Measurements from ENCODE around the gene DFFA.
"Not testable (repeated sequence)": the region's sequence is repeated elsewhere in the genome, so short reads cannot be mapped to it uniquely, and the experiment has no call there.

DFFA gene

DNA sequence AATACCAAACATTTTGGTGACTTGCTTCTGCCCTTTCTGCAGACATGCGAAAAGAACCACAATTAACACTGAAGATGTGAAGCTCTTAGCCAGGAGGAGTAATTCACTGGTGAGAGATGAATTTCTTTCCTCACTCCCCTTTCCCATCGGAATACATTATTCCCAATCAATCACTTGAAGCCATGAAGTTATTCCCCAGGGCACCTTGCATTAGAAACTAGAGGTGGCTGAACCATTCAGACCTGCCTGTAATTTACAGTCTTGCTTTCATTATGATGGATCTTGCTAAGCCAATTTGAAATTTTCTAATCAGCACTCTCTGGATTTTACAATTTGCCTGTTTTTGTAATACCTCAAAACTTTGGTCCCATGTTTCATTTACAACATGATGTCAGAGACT is 32.0 kb downstream of the DFFA start:
- H3K27me3 Mint-ChIP-seq = no peaks in the 10 kb centered on the region
- no peak for DNase-seq
- no peaks in the 10 kb centered on the region for H3K4me1 Mint-ChIP-seq
- H3K9me3 Mint-ChIP-seq = no peaks in the 10 kb centered on the region
- H3K4me3 Mint-ChIP-seq = no peak overlapping the region
- CTCF ChIA-PET = no interaction called here
- H3K27ac Mint-ChIP-seq = no peak overlapping the region
- no peaks in the 10 kb centered on the region for H3K36me3 Mint-ChIP-seq

DNA sequence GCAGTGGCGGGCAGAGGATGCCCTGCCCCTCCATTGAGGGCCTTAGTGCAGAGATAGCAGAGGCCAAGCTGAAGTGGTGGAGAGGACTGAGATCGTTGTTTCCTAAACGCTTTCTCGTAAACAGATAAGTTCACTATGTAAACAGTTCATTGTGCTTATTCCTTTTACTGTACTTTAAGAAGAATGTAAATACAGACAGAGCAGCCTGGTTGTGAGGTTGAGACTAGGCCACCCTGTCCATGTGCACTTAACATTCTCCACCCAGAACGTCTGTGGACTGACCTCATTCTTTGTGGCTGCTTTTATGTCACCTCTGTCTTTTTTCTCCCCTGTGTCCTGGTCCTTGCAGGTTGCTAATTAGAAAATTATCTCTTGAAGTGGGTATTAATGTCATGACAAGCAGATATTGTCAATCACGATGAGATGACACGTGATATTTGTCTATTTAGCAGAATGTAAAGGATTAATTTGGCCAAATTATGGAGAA is 33.6 kb downstream of the DFFA start:
- Mint-ChIP-seq H3K27ac (no peak overlapping the region), H3K36me3 (no peaks in the 10 kb centered on the region), H3K9me3 (no peaks in the 10 kb centered on the region), H3K27me3 (no peaks in the 10 kb centered on the region), H3K4me3 (no peak overlapping the region), H3K4me1 (no peaks in the 10 kb centered on the region)
- no peak for DNase-seq
- CTCF ChIA-PET = no interaction called here

DNA sequence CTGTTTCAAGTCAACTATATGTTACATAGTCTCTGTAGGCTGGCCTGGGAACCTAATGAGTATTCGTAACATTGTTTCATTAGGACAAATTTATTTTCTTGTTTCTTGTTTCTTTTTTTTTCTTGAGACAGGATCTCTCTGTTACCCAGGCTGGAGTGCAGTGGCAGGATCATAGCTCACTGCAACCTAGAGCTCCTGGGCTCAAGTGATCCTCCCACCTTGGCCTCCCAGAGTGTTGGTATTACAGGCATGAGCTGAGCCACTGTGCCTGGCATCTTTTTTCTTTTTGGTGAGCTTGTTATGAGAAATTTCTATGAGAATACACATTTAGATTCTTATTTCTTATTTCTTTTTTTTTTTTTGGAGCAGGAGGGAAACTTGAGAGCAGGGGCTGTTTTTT is 35.3 kb downstream of the DFFA start:
- Mint-ChIP-seq H3K27ac (no peak overlapping the region), H3K9me3 (no peaks in the 10 kb centered on the region), H3K36me3 (no peaks in the 10 kb centered on the region), H3K4me3 (no peak overlapping the region), H3K27me3 (no peaks in the 10 kb centered on the region), H3K4me1 (peaks cover 6% of the 10 kb centered on the region)
- CTCF ChIA-PET = interaction anchor here (1.7 kb wide), 1 partner anchor 57 kb away, joined by 10 read pairs; no protein-coding TSS in a partner anchor
- DNase-seq = no peak

DNA sequence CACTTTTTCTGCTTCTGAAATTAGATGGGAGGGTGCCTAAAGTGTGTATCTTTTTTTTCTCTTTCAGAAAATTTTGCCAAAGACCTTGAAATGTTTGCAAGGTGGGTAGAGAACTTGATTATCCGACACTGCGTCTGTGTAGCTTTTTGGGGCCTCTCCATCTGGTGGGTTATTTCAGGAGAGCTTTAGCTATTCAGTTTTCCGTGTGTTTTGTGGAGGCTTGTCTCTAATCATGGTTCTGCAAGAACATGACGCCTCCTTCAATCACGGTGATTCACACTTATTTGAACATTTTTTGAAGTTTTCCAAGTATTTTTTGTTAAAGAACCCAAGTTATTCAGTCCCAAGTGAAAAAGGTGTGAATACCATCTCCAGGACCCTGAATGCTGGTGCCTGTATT is 37.7 kb downstream of the DFFA start:
- Mint-ChIP-seq H3K36me3 (no peaks in the 10 kb centered on the region), H3K4me3 (no peak overlapping the region), H3K27me3 (no peaks in the 10 kb centered on the region), H3K4me1 (peaks cover 22% of the 10 kb centered on the region), H3K9me3 (no peaks in the 10 kb centered on the region), H3K27ac (no peak overlapping the region)
- no peak for DNase-seq
- CTCF ChIA-PET = interaction anchor here (3.7 kb wide), 1 partner anchor 60 kb away, joined by 13 read pairs; no protein-coding TSS in a partner anchor

DNA sequence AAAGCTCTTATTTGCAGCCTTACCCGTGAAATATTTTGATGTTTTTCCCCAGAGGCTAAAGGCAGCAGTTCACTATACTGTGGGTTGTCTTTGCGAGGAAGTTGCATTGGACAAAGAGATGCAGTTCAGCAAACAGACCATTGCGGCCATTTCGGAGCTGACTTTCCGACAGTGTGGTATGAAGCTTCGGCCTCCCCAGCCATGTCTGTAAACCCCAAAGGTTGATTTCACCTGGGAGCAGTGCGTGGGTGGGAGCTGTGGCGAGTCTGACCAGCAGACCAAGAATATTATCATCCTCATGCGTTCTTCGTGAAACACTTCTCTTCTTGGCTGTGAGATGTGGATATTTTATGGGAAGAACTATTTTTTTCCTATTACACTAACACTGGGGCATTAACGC is 38.5 kb downstream of the DFFA start:
- H3K27me3 Mint-ChIP-seq = no peaks in the 10 kb centered on the region
- CTCF ChIA-PET = interaction anchor here (3.7 kb wide), 1 partner anchor 61 kb away, joined by 13 read pairs; no protein-coding TSS in a partner anchor
- no peaks in the 10 kb centered on the region for H3K9me3 Mint-ChIP-seq
- peaks cover 29% of the 10 kb centered on the region for H3K4me1 Mint-ChIP-seq
- no peak overlapping the region for H3K4me3 Mint-ChIP-seq
- H3K27ac Mint-ChIP-seq = no peak overlapping the region
- DNase-seq = no peak
- H3K36me3 Mint-ChIP-seq = no peaks in the 10 kb centered on the region

DNA sequence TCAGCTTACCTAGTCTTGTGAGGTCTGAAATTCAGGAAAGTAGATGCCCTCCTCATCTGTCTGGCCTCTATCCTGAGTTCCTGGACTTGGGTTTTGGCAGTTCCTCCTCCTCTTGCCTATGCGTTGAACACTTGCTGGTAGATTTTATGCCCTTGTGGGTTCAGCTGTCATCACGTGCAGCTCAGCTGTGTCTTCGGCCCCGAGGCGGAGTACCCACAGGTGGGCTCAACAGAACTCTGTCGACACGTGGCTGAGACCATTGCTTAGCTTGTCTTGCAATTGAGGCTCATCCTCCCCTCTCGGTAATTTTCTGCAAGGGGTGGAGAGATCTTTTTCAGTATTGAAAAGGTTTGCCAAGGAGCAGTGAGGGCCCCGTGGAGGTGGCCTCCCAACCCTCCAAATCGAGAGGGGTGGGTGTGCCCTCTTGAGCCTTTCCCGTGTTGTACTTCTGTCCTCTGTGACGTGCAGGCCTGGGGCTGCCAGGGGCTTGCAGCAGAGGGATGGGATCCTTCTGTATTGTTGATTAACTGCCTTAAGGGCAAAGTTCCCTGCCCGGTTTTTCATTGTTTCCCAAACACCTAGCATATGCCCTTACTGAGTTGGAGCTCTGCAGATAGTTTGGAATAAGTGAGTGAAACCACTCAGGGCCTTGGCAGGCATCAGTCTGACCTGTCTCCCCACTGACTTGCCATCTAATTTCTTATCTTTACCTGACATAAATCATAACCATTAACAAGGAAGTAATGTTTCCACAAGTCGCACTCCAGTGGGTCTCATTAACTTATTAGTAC is 39.2 kb downstream of the DFFA start:
- H3K27me3 Mint-ChIP-seq = no peaks in the 10 kb centered on the region
- no peaks in the 10 kb centered on the region for H3K36me3 Mint-ChIP-seq
- DNase-seq = no peak
- H3K4me1 Mint-ChIP-seq = peaks cover 29% of the 10 kb centered on the region
- H3K4me3 Mint-ChIP-seq = no peak overlapping the region
- CTCF ChIA-PET = interaction anchor here (3.7 kb wide), 1 partner anchor 62 kb away, joined by 13 read pairs; no protein-coding TSS in a partner anchor
- H3K27ac Mint-ChIP-seq = no peak overlapping the region
- H3K9me3 Mint-ChIP-seq = no peaks in the 10 kb centered on the region

DNA sequence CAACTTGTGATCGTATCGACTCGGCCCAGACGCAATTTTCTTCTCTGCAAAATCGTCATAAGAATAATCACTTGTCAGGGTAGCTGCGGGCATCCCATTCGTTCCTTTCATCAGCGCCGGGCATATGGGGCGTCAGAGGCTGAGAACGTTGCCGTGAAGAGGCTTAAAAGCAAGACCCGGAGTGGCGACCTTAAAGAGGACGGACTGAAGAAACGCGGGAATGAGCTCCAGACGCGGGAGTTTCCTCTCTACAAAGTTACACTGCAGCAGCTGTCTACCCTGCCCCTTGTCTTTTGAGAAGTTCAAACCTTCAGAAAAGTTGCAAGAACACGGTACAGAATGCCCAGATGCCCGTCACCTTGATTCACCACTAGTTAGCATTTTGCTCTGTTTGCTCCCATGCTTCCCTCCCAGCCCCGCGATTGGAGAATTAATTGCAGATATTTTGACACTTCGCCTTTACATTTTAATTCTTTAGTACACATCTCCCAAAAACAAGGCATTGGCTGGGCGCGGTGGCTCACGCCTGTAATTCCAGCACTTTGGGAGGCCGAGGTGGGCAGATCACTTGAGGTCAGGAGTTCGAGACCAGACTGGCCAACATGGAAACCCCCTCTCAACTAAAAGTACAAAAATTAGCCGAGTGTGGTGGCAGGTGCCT is 41.1 kb downstream of the DFFA start:
- H3K36me3 Mint-ChIP-seq = no peaks in the 10 kb centered on the region
- DNase-seq = no peak
- H3K27ac Mint-ChIP-seq = peak overlapping the region; percentile 73
- CTCF ChIA-PET = interaction anchor here (1.5 to 4.1 kb wide), 5 partner anchors 31 to 67 kb away, joined by 3 to 106 read pairs (median 11); partner anchors contain the start of gene PGD
- peak overlapping the region; percentile 72 for H3K4me3 Mint-ChIP-seq
- H3K4me1 Mint-ChIP-seq = peaks cover 33% of the 10 kb centered on the region
- no peaks in the 10 kb centered on the region for H3K9me3 Mint-ChIP-seq
- H3K27me3 Mint-ChIP-seq = no peaks in the 10 kb centered on the region

DNA sequence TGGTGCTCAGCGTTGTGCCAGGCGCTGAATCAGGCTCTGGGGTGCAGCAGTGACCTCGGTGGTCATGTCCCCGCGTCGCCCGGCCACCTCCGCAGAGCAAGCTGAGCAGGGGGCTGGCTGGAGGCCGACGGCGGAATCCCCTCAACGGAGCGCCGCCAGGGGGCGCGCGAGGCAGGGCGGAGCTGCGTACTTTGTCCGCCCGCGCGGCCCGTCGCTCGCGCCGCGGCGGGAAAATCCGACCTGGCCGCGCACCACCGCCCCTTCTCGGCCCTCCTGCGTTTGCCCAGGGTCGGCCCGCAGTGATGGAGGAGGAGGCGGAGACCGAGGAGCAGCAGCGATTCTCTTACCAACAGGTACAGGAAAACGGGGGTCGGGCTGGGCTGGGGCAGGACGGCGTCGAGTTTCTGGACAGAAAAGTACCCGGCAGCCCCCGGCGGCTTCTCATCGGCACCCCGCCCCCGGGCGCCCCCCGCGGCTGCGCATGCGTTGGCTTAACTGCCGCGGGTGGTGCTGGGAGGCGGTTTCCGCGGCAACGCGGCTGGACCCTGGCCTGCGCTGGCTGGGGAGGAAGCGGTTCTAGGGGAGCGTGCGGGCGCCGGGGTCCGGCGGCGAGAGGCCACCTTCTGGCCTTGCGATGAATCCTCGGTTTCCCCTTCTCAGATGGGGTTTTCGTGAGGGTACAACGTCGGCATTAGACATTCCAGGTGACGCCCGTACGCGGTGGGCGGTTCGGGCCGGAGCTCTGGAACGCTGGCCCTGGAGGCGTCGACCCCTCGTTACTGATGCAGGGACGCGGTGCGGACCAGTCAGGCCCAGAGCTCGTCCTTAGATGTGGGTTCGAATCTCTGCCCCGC is 41.9 kb downstream of the DFFA start, which contains the start of gene CENPS:
Gene CENPS (plus strand): TSS at position 218 of the 854 bp plus-strand sequence. CDS start 85 bp downstream, at position 303.
- Mint-ChIP-seq H3K9me3 (no peaks in the 10 kb centered on the region), H3K4me3 (peak within 1 kb of the TSS; percentile 72), H3K4me1 (peaks cover 33% of the 10 kb centered on the region), H3K27me3 (no peaks in the 10 kb centered on the region), H3K36me3 (no peaks in the 10 kb centered on the region), H3K27ac (peak within 1 kb of the TSS; percentile 88)
- peak; percentile 84 for DNase-seq
- CTCF ChIA-PET = interaction anchor here (1.0 to 4.1 kb wide), 10 partner anchors 13 to 220 kb away, joined by 3 to 106 read pairs (median 4); partner anchors contain the start of genes KIF1B and PGD

DNA sequence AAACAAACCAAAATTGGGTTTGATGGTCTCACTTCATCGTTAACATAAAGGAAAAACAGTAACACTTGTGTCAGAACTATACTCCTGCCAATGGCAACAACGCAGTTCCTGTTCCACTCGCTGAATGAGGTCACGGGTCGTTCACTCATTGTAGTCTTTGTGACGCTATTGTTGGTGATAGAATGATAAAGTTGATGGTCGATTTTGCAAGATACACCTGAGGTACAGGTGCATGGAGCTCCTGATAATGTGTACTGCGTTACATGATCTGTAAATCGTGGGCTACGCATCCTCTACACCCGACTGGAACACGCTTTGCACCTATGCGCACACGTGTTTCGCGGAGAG is 42.5 kb downstream of the DFFA start:
- Mint-ChIP-seq H3K27me3 (no peaks in the 10 kb centered on the region), H3K36me3 (no peaks in the 10 kb centered on the region), H3K27ac (peak overlapping the region; percentile 88), H3K4me1 (peaks cover 33% of the 10 kb centered on the region), H3K4me3 (peak overlapping the region; percentile 72), H3K9me3 (no peaks in the 10 kb centered on the region)
- DNase-seq = peak; percentile 44
- CTCF ChIA-PET = interaction anchor here (0.7 to 4.1 kb wide), 13 partner anchors 14 to 480 kb away, joined by 3 to 106 read pairs (median 4); partner anchors contain the start of genes KIF1B and PGD

DNA sequence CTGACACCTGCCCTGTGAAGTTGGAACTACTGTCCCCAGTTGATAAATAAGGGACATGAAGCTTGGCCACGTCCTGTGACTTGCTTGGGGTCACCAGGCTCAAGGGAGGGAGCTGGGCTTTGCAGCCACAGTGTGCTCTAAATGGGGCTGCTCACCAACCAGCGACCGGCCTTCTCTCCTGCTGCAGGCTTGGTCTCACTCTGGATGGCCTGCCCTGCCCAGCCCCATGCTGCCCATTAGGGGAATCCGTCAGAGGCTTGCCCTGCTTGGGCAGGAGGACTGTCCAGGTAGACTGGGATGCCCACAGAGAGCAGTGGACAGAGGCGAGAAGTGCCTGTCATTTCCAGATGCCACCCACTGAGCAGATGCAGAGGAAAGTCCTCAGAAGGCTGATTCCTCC is 43.3 kb downstream of the DFFA start:
- no peak overlapping the region for H3K4me3 Mint-ChIP-seq
- H3K9me3 Mint-ChIP-seq = no peaks in the 10 kb centered on the region
- CTCF ChIA-PET = interaction anchor here (0.7 to 4.1 kb wide), 12 partner anchors 14 to 552 kb away, joined by 3 to 106 read pairs (median 4); partner anchors contain the start of genes KIF1B, NMNAT1 and PGD
- H3K4me1 Mint-ChIP-seq = peaks cover 33% of the 10 kb centered on the region
- no peak for DNase-seq
- H3K27ac Mint-ChIP-seq = peak overlapping the region; percentile 28
- H3K27me3 Mint-ChIP-seq = no peaks in the 10 kb centered on the region
- no peaks in the 10 kb centered on the region for H3K36me3 Mint-ChIP-seq

DNA sequence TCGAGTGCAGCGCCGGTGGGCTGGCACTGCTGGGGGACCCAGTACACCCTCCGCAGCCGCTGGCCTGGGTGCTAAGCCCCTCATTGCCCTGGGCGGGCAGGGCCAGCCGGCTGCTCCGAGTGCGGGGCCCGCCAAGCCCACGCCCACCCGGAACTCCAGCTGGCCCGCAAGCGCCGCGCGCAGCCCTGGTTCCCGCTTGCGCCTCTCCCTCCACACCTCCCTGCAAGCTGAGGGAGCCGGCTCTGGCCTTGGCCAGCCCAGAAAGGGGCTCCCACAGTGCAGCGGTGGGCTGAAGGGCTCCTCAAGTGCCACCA is 45.8 kb downstream of the DFFA start:
- H3K9me3 Mint-ChIP-seq, H3K36me3 Mint-ChIP-seq, H3K4me3 Mint-ChIP-seq, H3K27me3 Mint-ChIP-seq, H3K27ac Mint-ChIP-seq, DNase-seq: not testable (repeated sequence)
- CTCF ChIA-PET = interaction anchor here (0.9 kb wide), 1 partner anchor 49 kb away, joined by 4 read pairs; no protein-coding TSS in a partner anchor
- peaks cover 23% of the 10 kb centered on the region for H3K4me1 Mint-ChIP-seq

DNA sequence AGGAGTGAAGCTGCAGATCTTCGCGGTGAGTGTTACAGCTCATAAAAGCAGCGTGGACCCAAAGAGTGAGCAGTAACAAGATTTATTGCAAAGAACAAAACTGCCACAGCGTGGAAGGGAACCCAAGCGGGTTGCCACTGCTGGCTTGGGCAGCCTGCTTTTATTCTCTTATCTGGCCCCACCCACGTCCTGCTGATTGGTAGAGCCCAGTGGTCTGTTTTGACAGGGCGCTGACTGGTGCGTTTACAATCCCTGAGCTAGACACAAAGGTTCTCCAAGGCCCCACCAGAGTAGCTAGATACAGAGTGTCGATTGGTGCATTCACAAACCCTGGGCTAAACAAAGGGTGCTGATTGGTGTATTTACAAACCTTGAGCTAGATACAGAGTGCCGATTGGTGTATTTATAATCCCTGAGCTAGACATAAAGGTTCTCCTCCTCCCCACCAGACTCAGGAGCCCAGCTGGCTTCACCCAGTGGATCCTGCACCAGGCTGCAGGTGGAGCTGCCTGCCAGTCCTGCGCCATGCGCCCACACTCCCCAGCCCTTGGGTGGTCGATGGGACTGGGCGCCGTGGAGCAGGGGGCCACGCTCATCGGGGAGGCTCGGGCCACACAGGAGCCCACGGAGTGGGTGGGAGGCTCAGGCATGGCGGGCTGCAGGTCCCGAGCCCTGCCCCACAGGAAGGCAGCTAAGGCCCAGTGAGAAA is 46.3 kb downstream of the DFFA start:
- not testable (repeated sequence) for H3K36me3 Mint-ChIP-seq, DNase-seq, H3K27ac Mint-ChIP-seq, H3K27me3 Mint-ChIP-seq, H3K4me3 Mint-ChIP-seq, H3K9me3 Mint-ChIP-seq
- CTCF ChIA-PET = interaction anchor here (0.9 kb wide), 1 partner anchor 48 kb away, joined by 4 read pairs; no protein-coding TSS in a partner anchor
- H3K4me1 Mint-ChIP-seq = peaks cover 18% of the 10 kb centered on the region

DNA sequence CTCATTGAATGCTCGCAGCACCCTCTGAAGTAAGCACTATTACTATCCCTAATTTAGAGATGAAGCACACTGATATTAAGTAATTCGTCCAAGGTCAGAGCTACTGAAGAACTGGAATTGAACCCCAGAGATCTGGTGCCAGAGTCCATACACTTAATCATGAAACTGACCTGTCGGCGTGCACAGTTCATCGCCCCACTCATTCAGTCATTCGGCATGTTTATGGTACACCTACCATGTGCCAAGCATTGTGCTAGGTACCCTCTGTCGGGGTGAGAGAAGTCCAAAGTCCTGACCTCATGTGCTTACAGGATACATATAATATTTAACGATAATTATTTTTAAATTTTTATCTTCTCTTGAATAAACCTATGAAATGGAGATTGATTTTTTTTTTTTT is 47.7 kb downstream of the DFFA start:
- Mint-ChIP-seq H3K27ac (no peak overlapping the region), H3K36me3 (peaks cover 9% of the 10 kb centered on the region), H3K9me3 (no peaks in the 10 kb centered on the region), H3K27me3 (no peaks in the 10 kb centered on the region), H3K4me1 (peaks cover 11% of the 10 kb centered on the region), H3K4me3 (no peak overlapping the region)
- CTCF ChIA-PET = interaction anchor here (0.7 to 1.4 kb wide), 3 partner anchors 48 to 83 kb away, joined by 3 read pairs; no protein-coding TSS in a partner anchor
- DNase-seq = no peak

All from activated naive CD4-positive, alpha-beta T cell treated with anti-CD3 and anti-CD28 coated beads, Interleukin-2, amount 10 ng/mL, durations not matched to agents 7 days and 5 days (primary cell).